ENCODE results near the gene CHRM1. TPM values are rescaled to one million over a fixed set of nuclear protein-coding genes. Genes with fewer than 3 reads are reported as not detected.

The CHRM1 gene
- total RNA-seq, 1 experiment from 2014 or later = 0.10 TPM

DNA sequence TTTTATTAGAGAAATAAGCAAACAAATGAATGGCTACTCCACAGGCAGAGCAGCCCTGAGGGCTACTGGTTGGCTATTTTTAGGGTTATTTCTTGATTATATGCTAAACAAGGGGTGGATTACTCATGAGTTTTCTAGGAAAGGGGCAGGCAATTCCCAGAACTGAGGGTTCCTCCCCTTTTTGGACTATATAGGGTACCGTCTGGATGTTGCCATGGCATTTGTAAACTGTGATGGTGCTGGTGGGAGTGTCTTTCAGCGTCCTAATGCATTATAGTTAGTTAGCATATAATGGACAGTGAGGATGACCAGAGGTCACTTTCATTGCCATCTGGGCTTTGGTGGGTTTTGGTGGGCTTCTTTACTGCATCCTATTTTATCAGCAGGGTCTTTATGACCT is 44.4 kb upstream of the CHRM1 start:
- Histone ChIP-seq H3K36me3 (ENCODE audit: control insufficient read depth in 1 of 2, insufficient read depth in 2 of 2, low read length in 2 of 2) (no peaks in the 10 kb centered on the region), H2AFZ (ENCODE audit: low read depth, low read length, poor library complexity, severe bottlenecking) (no peak overlapping the region), H4K20me1 (ENCODE audit: insufficient read depth) (no peaks in the 10 kb centered on the region), H3K4me3 (replicated peaks in 1 of 2; ENCODE audit: low read depth in 1 of 2, low read length in 2 of 2) (no peak overlapping the region), H3K27me3 (ENCODE audit: insufficient read depth, low read length) (no peaks in the 10 kb centered on the region), H3K9me3 (ENCODE audit: control insufficient read depth in 1 of 2, insufficient read depth in 1 of 2, low read depth in 1 of 2, low read length in 2 of 2) (no peaks in the 10 kb centered on the region), H3K4me2 (ENCODE audit: low read length) (no peak overlapping the region), H3K9me2 (ENCODE audit: insufficient read depth) (no peaks in the 10 kb centered on the region), H3K4me1 (ENCODE audit: control insufficient read depth in 1 of 2, insufficient read depth in 2 of 2, low read length in 2 of 2) (no peaks in the 10 kb centered on the region), H3K9ac (ENCODE audit: low read length) (no peak overlapping the region), H3K27ac (ENCODE audit: low read depth, low read length) (no peak overlapping the region), H3K79me2 (ENCODE audit: insufficient read depth, low read length) (no peaks in the 10 kb centered on the region)
- no TSS peak for BruUV-seq (replicated peaks)
- DNase-seq (ENCODE audit: low read depth, low spot score) (no peak), ATAC-seq (no peak)
- TF ChIP-seq MAX (IDR thresholded peaks at IDR 0.05) (no peak), SRF (IDR thresholded peaks at IDR 0.05; ENCODE audit: low read depth) (no peak), SIN3A (IDR thresholded peaks at IDR 0.05; ENCODE audit: low read depth) (no peak), FOSL1 (IDR thresholded peaks at IDR 0.05; ENCODE audit: low read depth) (no peak), TCF7L2 (IDR thresholded peaks at IDR 0.05; ENCODE audit: borderline replicate concordance, extremely low read depth, insufficient read depth, insufficient read length) (no peak), CBX3 (IDR thresholded peaks at IDR 0.05; ENCODE audit: low read depth) (no peak), CEBPB (IDR thresholded peaks at IDR 0.05; ENCODE audit: low read depth) (no peak)
- TF ChIP-seq, protein P1, sequence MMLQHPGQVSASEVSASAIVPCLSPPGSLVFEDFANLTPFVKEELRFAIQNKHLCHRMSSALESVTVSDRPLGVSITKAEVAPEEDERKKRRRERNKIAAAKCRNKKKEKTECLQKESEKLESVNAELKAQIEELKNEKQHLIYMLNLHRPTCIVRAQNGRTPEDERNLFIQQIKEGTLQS (IDR thresholded peaks at IDR 0.05) = no peak
- TF ChIP-seq, protein P2, sequence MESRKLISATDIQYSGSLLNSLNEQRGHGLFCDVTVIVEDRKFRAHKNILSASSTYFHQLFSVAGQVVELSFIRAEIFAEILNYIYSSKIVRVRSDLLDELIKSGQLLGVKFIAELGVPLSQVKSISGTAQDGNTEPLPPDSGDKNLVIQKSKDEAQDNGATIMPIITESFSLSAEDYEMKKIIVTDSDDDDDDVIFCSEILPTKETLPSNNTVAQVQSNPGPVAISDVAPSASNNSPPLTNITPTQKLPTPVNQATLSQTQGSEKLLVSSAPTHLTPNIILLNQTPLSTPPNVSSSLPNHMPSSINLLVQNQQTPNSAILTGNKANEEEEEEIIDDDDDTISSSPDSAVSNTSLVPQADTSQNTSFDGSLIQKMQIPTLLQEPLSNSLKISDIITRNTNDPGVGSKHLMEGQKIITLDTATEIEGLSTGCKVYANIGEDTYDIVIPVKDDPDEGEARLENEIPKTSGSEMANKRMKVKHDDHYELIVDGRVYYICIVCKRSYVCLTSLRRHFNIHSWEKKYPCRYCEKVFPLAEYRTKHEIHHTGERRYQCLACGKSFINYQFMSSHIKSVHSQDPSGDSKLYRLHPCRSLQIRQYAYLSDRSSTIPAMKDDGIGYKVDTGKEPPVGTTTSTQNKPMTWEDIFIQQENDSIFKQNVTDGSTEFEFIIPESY (IDR thresholded peaks at IDR 0.05; ENCODE audit: extremely low read depth, insufficient replicate concordance, low read length) = no peak
- CTCF ChIA-PET = interaction anchor here (1.3 kb wide), 1 partner anchor 55 kb away, joined by 3 read pairs; no protein-coding TSS in a partner anchor
- intact Hi-C loops (cut with micrococcal nuclease) = no loop called here
- POLR2A ChIA-PET = no interaction called here
- RAD21 ChIA-PET (ENCODE audit: low non-redundant PET in 1 of 2, low total read pairs in 2 of 2, uncharacterized antibody in 2 of 2, unreplicated experiment in 2 of 2) = no interaction called here
